HCEC 1CT (cell line): ENCODE measurements around the gene GCK.
A peak's percentile ranks its signal among the peaks of the same experiment; 100 is the strongest.
"Not testable (repeated sequence)": the region's sequence is repeated elsewhere in the genome, so short reads cannot be mapped to it uniquely, and the experiment has no call there.

Experiments
- DNase-seq: peaks from one replicate; pipeline ENCODE4 v3.0.0-alpha.2; 2017

GCK gene

GRCh38 chr7:44200699-44201461, 11.6 kb upstream of the GCK start, which contains the start of gene YKT6:
Gene YKT6 (plus strand): TSS chr7:44200978. CDS start chr7:44201136, 158 bp downstream.
- peak; percentile 93 for DNase-seq

- not testable (repeated sequence) for DNase-seq
Measured at GRCh38 chr7:44200163-44200562, 10.9 kb upstream of the GCK start.

GRCh38 chr7:44197474-44197873, 8.2 kb upstream of the GCK start:
- no peak for DNase-seq

- peak; percentile 46 for DNase-seq
Measured at GRCh38 chr7:44196450-44196872, 7.2 kb upstream of the GCK start.

- DNase-seq = peak; percentile 11
Measured at GRCh38 chr7:44195889-44196288, 6.7 kb upstream of the GCK start.

GRCh38 chr7:44194562-44195145, 5.4 kb upstream of the GCK start:
- DNase-seq = no peak

- peak; percentile 55 for DNase-seq
Measured at GRCh38 chr7:44194069-44194468, 4.8 kb upstream of the GCK start.

GRCh38 chr7:44193011-44193802, 4.0 kb upstream of the GCK start:
- DNase-seq = no peak

GRCh38 chr7:44191171-44191570, 1.9 kb upstream of the GCK start:
- no peak for DNase-seq

- DNase-seq = no peak
Measured at GRCh38 chr7:44189993-44190872, 994 bp upstream of the GCK start.

GRCh38 chr7:44188480-44189225, 586 bp downstream of the GCK start:
- DNase-seq = no peak

- DNase-seq = no peak
Measured at GRCh38 chr7:44187636-44188416, 1.4 kb downstream of the GCK start.

GRCh38 chr7:44186736-44187135, 2.5 kb downstream of the GCK start:
- no peak for DNase-seq

GRCh38 chr7:44185729-44186128, 3.5 kb downstream of the GCK start:
- no peak for DNase-seq

GRCh38 chr7:44184873-44185446, 4.3 kb downstream of the GCK start:
- no peak for DNase-seq

GRCh38 chr7:44184206-44184872, 4.9 kb downstream of the GCK start:
- DNase-seq = peak; percentile 80

GRCh38 chr7:44183386-44183785, 5.9 kb downstream of the GCK start:
- no peak for DNase-seq

GRCh38 chr7:44182827-44183226, 6.4 kb downstream of the GCK start:
- no peak for DNase-seq

- no peak for DNase-seq
Measured at GRCh38 chr7:44180631-44181030, 8.6 kb downstream of the GCK start.

- no peak for DNase-seq
Measured at GRCh38 chr7:44177570-44178131, 11.6 kb downstream of the GCK start.
